ENCODE measurements around the gene VPS18.

Gene VPS18

GRCh38 chr15:40872791-40873693, 21.2 kb upstream of the VPS18 start:
- H3K4me3 ChIP-seq (ENCODE audit: low read depth, low read length) = no peak overlapping the region
- DNase-seq (ENCODE audit: low read depth) = no peak
- TF ChIP-seq MYC (IDR thresholded peaks at IDR 0.05; ENCODE audit: low read depth, low read length) (no peak), POLR2A (IDR thresholded peaks at IDR 0.05; ENCODE audit: extremely low read depth, insufficient read length) (no peak), MAX (IDR thresholded peaks at IDR 0.05; ENCODE audit: low read depth, low read length) (no peak), CTCF (IDR thresholded peaks at IDR 0.05; ENCODE audit: low read depth, low read length) (no peak)

- peak; percentile 79 for DNase-seq (ENCODE audit: low read depth)
- TF ChIP-seq POLR2A (IDR thresholded peaks at IDR 0.05; ENCODE audit: extremely low read depth, insufficient read length) (peak; percentile 45), CTCF (IDR thresholded peaks at IDR 0.05; ENCODE audit: low read depth, low read length) (peak; percentile 25), MAX (IDR thresholded peaks at IDR 0.05; ENCODE audit: low read depth, low read length) (peak; percentile 66), MYC (IDR thresholded peaks at IDR 0.05; ENCODE audit: low read depth, low read length) (peak; percentile 77)
- H3K4me3 ChIP-seq (ENCODE audit: low read depth, low read length) = peak within 1 kb of the TSS; percentile 47
These were observed 20.3 kb upstream of the VPS18 start, which contains the start of gene RHOV for GRCh38 chr15:40873694-40874561. Gene RHOV, minus strand, starts transcription at chr15:40874234. Its CDS starts 95 bp downstream, at chr15:40874139.

- H3K4me3 ChIP-seq (ENCODE audit: low read depth, low read length) = no peak overlapping the region
- no peak for DNase-seq (ENCODE audit: low read depth)
- TF ChIP-seq MYC (IDR thresholded peaks at IDR 0.05; ENCODE audit: low read depth, low read length) (no peak), MAX (IDR thresholded peaks at IDR 0.05; ENCODE audit: low read depth, low read length) (no peak), POLR2A (IDR thresholded peaks at IDR 0.05; ENCODE audit: extremely low read depth, insufficient read length) (no peak), CTCF (IDR thresholded peaks at IDR 0.05; ENCODE audit: low read depth, low read length) (no peak)
These were observed 18.1 kb upstream of the VPS18 start for GRCh38 chr15:40875991-40876730.

GRCh38 chr15:40877694-40878093, 16.6 kb upstream of the VPS18 start:
- H3K4me3 ChIP-seq (ENCODE audit: low read depth, low read length) = no peak overlapping the region
- TF ChIP-seq POLR2A (IDR thresholded peaks at IDR 0.05; ENCODE audit: extremely low read depth, insufficient read length) (no peak), MYC (IDR thresholded peaks at IDR 0.05; ENCODE audit: low read depth, low read length) (no peak), CTCF (IDR thresholded peaks at IDR 0.05; ENCODE audit: low read depth, low read length) (no peak), MAX (IDR thresholded peaks at IDR 0.05; ENCODE audit: low read depth, low read length) (no peak)
- DNase-seq (ENCODE audit: low read depth) = no peak

GRCh38 chr15:40878785-40879184, 15.5 kb upstream of the VPS18 start:
- peak; percentile 39 for DNase-seq (ENCODE audit: low read depth)
- H3K4me3 ChIP-seq (ENCODE audit: low read depth, low read length) = no peak overlapping the region
- TF ChIP-seq MAX (IDR thresholded peaks at IDR 0.05; ENCODE audit: low read depth, low read length) (no peak), CTCF (IDR thresholded peaks at IDR 0.05; ENCODE audit: low read depth, low read length) (no peak), POLR2A (IDR thresholded peaks at IDR 0.05; ENCODE audit: extremely low read depth, insufficient read length) (no peak), MYC (IDR thresholded peaks at IDR 0.05; ENCODE audit: low read depth, low read length) (no peak)
